ENCODE measurements around the gene DSCAM. TPM values are rescaled to one million over a fixed set of nuclear protein-coding genes. Genes with fewer than 3 reads are reported as not detected.

DSCAM gene
- total and polyA plus RNA-seq, 5 donors = under 0.01 TPM; not detected in 4

- no peaks in the 10 kb centered on the region for H3K4me1 ChIP-seq (ENCODE audit: control insufficient read depth, insufficient read depth, low read length)
- ATAC-seq (no peak), DNase-seq (no peak)
- 61% methylated on average over 4 of the region's 4 CpGs for WGBS
- no peaks in the 10 kb centered on the region for H3K27me3 ChIP-seq (ENCODE audit: control insufficient read depth, insufficient read depth)
- no peak overlapping the region for H3K4me3 ChIP-seq (ENCODE audit: low read length)
- H3K9me3 ChIP-seq (ENCODE audit: control insufficient read depth, low read length) = no peaks in the 10 kb centered on the region
- intact Hi-C loops (cut with DNase I) = no loop called here
- no peak overlapping the region for H3K27ac ChIP-seq (ENCODE audit: low read length)
Measured at GRCh38 chr21:40244981-40245380, 602.0 kb downstream of the DSCAM start.

GRCh38 chr21:40243685-40244084, 603.3 kb downstream of the DSCAM start:
- intact Hi-C loops (cut with DNase I) = no loop called here
- no peaks in the 10 kb centered on the region for H3K4me1 ChIP-seq (ENCODE audit: control insufficient read depth, insufficient read depth, low read length)
- no peak for ATAC-seq
- no peaks in the 10 kb centered on the region for H3K27me3 ChIP-seq (ENCODE audit: control insufficient read depth, insufficient read depth)
- H3K4me3 ChIP-seq (ENCODE audit: low read length) = no peak overlapping the region
- H3K9me3 ChIP-seq (ENCODE audit: control insufficient read depth, low read length) = no peaks in the 10 kb centered on the region
- no peak overlapping the region for H3K27ac ChIP-seq (ENCODE audit: low read length)
- no peak for DNase-seq
- 82% methylated on average over 5 of the region's 5 CpGs for WGBS

DNA sequence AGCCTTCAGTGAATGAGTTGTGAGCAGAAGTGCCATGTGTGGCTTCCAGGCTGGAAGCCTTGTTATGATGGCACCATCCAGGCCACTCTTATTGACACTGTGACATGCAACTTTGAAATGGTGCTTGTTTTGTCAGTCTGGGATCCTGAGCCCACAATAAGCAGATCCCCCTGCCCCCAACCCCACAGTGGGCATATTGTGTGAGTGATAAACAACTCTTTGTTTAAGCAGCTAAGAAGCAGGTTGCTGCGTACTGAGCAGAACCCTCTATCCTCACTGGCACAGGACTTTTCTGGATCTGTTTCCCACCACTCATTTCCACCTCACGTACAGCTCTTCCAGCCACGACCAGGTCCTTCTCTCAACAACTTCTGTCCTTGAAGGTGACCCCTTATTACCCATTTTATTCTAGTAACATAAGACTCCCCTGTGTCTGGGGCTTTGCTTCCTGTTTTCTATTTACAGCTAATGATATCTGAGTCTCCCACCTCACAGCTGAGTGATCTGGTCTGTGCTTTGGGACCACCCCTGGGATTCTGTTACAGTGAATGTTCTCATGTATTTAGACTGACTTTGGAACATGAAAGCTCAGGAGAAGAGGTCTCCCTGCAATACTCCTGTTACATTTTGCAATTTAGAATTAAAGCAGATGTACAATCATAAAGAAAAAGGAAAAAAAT, 604.2 kb downstream of the DSCAM start:
- Histone ChIP-seq H3K4me3 (ENCODE audit: low read length) (no peak overlapping the region), H3K9me3 (ENCODE audit: control insufficient read depth, low read length) (no peaks in the 10 kb centered on the region), H3K4me1 (ENCODE audit: control insufficient read depth, insufficient read depth, low read length) (no peaks in the 10 kb centered on the region), H3K27ac (ENCODE audit: low read length) (no peak overlapping the region), H3K27me3 (ENCODE audit: control insufficient read depth, insufficient read depth) (no peaks in the 10 kb centered on the region)
- intact Hi-C loops (cut with DNase I) = no loop called here
- ATAC-seq (no peak), DNase-seq (no peak)
- WGBS = 69% methylated on average over 3 of the region's 3 CpGs

DNA sequence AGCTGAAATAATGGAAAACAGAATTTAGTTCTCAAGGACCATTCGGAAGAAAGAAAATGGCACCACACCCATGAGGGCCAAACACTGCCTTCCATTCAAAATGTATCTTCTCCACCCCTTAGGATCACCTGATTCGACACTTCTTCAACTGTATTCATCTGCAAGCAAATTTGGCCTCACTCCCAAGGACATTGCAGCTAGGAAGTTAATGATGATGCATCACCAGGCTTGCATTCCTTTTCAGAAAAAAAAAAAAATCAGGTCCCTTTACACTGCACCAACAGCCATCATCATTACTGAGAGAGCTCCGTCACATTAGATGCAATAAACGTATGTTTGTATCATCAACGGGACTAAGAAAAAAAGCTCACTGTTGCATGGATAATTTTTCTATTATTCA, 611.4 kb downstream of the DSCAM start:
- 87% methylated on average over 5 of the region's 5 CpGs for WGBS
- Histone ChIP-seq H3K9me3 (ENCODE audit: control insufficient read depth, low read length) (no peaks in the 10 kb centered on the region), H3K27me3 (ENCODE audit: control insufficient read depth, insufficient read depth) (no peaks in the 10 kb centered on the region), H3K27ac (ENCODE audit: low read length) (no peak overlapping the region), H3K4me1 (ENCODE audit: control insufficient read depth, insufficient read depth, low read length) (no peaks in the 10 kb centered on the region), H3K4me3 (ENCODE audit: low read length) (no peak overlapping the region)
- intact Hi-C loops (cut with DNase I) = no loop called here
- ATAC-seq (no peak), DNase-seq (no peak)

- Histone ChIP-seq H3K4me3 (ENCODE audit: low read length) (no peak overlapping the region), H3K27ac (ENCODE audit: low read length) (no peak overlapping the region), H3K9me3 (ENCODE audit: control insufficient read depth, low read length) (no peaks in the 10 kb centered on the region), H3K4me1 (ENCODE audit: control insufficient read depth, insufficient read depth, low read length) (no peaks in the 10 kb centered on the region), H3K27me3 (ENCODE audit: control insufficient read depth, insufficient read depth) (no peaks in the 10 kb centered on the region)
- 84% methylated on average over 2 of the region's 2 CpGs for WGBS
- DNase-seq = no peak
- intact Hi-C loops (cut with DNase I) = no loop called here
- no peak for ATAC-seq
Measured at GRCh38 chr21:40231979-40232378, 615.0 kb downstream of the DSCAM start.

DNA sequence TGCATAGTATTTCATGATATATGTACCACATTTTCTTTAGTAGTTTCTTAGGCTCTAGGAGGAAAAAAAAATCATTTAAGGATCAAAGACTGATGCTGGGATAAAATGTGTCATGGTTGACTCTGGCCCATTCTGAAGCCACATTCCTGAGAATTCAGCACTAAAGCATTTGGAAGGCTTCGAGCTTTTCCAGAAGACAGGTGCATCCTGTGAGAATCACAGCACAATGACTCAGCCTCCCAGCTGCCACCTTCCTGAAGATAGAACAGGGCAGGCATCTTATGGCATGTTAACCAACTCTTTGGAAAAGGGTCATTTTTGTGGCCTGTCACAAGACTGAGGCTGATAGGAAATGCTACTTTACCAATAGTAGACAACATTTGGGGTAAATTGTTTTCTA, 619.9 kb downstream of the DSCAM start:
- 68% methylated on average over 1 of the region's 1 CpG for WGBS
- no peaks in the 10 kb centered on the region for H3K27me3 ChIP-seq (ENCODE audit: control insufficient read depth, insufficient read depth)
- H3K4me1 ChIP-seq (ENCODE audit: control insufficient read depth, insufficient read depth, low read length) = no peaks in the 10 kb centered on the region
- DNase-seq (no peak), ATAC-seq (no peak)
- no peaks in the 10 kb centered on the region for H3K9me3 ChIP-seq (ENCODE audit: control insufficient read depth, low read length)
- no peak overlapping the region for H3K4me3 ChIP-seq (ENCODE audit: low read length)
- intact Hi-C loops (cut with DNase I) = no loop called here
- no peak overlapping the region for H3K27ac ChIP-seq (ENCODE audit: low read length)

- Histone ChIP-seq H3K9me3 (ENCODE audit: control insufficient read depth, low read length) (no peaks in the 10 kb centered on the region), H3K4me3 (ENCODE audit: low read length) (no peak overlapping the region), H3K27me3 (ENCODE audit: control insufficient read depth, insufficient read depth) (no peaks in the 10 kb centered on the region), H3K27ac (ENCODE audit: low read length) (no peak overlapping the region), H3K4me1 (ENCODE audit: control insufficient read depth, insufficient read depth, low read length) (no peaks in the 10 kb centered on the region)
- WGBS = 81% methylated on average over 2 of the region's 2 CpGs
- DNase-seq (no peak), ATAC-seq (no peak)
- intact Hi-C loops (cut with DNase I) = no loop called here
Measured at GRCh38 chr21:40215941-40216340, 631.0 kb downstream of the DSCAM start.

DNA sequence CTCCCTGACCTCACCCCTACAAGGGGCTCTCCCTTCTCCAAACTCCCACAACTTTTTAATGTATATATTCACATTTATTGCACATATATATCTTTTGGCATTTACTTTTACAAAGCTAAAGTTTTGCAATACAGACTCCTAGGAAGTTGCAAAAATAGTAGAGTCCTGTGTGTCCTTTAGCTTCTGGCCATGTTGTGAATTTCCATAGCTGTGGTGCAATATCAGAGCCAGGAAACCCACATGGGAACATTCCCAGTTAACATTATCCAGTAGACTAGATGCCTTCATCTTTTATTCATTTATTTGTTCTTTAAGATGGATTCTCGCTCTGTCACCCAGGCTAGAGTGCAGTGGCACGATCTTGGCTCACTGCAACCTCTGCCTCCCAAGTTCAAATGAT, 636.7 kb downstream of the DSCAM start:
- no peak for DNase-seq
- H3K27me3 ChIP-seq (ENCODE audit: control insufficient read depth, insufficient read depth) = no peaks in the 10 kb centered on the region
- ATAC-seq = no peak
- intact Hi-C loops (cut with DNase I) = no loop called here
- 96% methylated on average over 2 of the region's 2 CpGs for WGBS
- H3K27ac ChIP-seq (ENCODE audit: low read length) = no peak overlapping the region
- H3K4me3 ChIP-seq (ENCODE audit: low read length) = no peak overlapping the region
- no peaks in the 10 kb centered on the region for H3K9me3 ChIP-seq (ENCODE audit: control insufficient read depth, low read length)
- H3K4me1 ChIP-seq (ENCODE audit: control insufficient read depth, insufficient read depth, low read length) = no peaks in the 10 kb centered on the region

DNA sequence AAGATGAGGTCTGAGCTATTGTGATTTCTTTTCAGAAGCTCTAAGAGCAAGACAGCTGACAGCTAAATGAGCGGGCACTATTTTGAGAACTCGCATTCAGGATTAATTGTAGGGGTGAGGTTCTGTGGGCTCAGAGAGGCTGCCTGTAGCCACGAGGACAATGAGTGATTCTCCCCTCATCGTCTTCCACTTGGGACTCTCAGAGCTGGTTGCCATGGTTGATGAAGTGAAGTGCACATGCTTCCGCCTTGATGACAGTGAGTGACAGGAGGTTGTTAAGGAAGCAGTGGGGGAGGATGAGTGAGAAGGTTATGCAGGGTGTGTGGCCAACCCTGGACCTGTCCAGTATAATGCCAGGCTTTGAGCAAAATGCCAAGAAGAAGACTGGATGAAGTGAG, 638.0 kb downstream of the DSCAM start:
- ATAC-seq (no peak), DNase-seq (no peak)
- Histone ChIP-seq H3K4me3 (ENCODE audit: low read length) (no peak overlapping the region), H3K27me3 (ENCODE audit: control insufficient read depth, insufficient read depth) (no peaks in the 10 kb centered on the region), H3K9me3 (ENCODE audit: control insufficient read depth, low read length) (no peaks in the 10 kb centered on the region), H3K4me1 (ENCODE audit: control insufficient read depth, insufficient read depth, low read length) (no peaks in the 10 kb centered on the region), H3K27ac (ENCODE audit: low read length) (no peak overlapping the region)
- intact Hi-C loops (cut with DNase I) = no loop called here
- WGBS = 80% methylated on average over 5 of the region's 5 CpGs

- intact Hi-C loops (cut with DNase I) = no loop called here
- ATAC-seq = no peak
- no peak overlapping the region for H3K4me3 ChIP-seq (ENCODE audit: low read length)
- no peak overlapping the region for H3K27ac ChIP-seq (ENCODE audit: low read length)
- 91% methylated on average over 9 of the region's 9 CpGs for WGBS
- DNase-seq = no peak
- no peaks in the 10 kb centered on the region for H3K9me3 ChIP-seq (ENCODE audit: control insufficient read depth, low read length)
- no peaks in the 10 kb centered on the region for H3K4me1 ChIP-seq (ENCODE audit: control insufficient read depth, insufficient read depth, low read length)
- no peaks in the 10 kb centered on the region for H3K27me3 ChIP-seq (ENCODE audit: control insufficient read depth, insufficient read depth)
Measured at GRCh38 chr21:40208206-40208947, 638.6 kb downstream of the DSCAM start.

- H3K27me3 ChIP-seq (ENCODE audit: control insufficient read depth, insufficient read depth) = no peaks in the 10 kb centered on the region
Measured at GRCh38 chr21:40200946-40201345, 646.0 kb downstream of the DSCAM start.

More at GRCh38 chr21:40200946-40201345, 646.0 kb downstream of the DSCAM start:
- Histone ChIP-seq H3K27ac (ENCODE audit: low read length) (no peak overlapping the region), H3K4me3 (ENCODE audit: low read length) (no peak overlapping the region), H3K9me3 (ENCODE audit: control insufficient read depth, low read length) (no peaks in the 10 kb centered on the region), H3K4me1 (ENCODE audit: control insufficient read depth, insufficient read depth, low read length) (no peaks in the 10 kb centered on the region)
- DNase-seq (no peak), ATAC-seq (no peak)
- intact Hi-C loops (cut with DNase I) = no loop called here
- WGBS = 27% methylated on average over 2 of the region's 2 CpGs

Data from right cardiac atrium (tissue), 5 donors.